ENCODE data around the gene SBK1. TPM values are rescaled to one million over a fixed set of nuclear protein-coding genes. Genes with fewer than 3 reads are reported as not detected.

SBK1 gene
- total RNA-seq, 4 donors from 2014 or later, result 0.26 to 1.2 (median 0.64) TPM; not detected in 1

DNA sequence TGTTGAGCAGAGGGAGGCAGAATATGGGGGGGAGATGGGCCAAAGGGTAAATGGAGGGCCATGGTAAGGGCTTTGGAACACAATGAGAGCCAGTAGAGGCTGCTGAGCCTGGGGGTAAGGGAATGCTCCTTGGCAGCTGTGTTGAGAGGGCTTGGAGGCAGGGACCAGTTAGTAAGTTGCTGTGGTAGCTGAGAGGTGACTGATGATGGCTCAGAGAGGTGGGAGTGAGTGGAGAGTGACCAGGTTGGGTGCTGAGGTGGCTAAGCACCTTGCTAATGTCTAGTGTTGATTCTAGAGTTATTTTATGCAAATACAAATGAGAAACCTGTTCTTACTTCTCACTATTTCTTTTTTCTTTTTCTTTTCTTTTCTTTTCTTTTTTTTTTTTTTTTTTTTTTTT, 10.8 kb downstream of the SBK1 start:
- H3K4me1 ChIP-seq, result no peaks in the 10 kb centered on the region
- intact Hi-C loops (cut with DNase I; ENCODE audit: low total_unique reads), result no loop called here
- H3K9me3 ChIP-seq, result no peaks in the 10 kb centered on the region
- no peak overlapping the region for H3K4me3 ChIP-seq
- TF ChIP-seq POLR2A (IDR thresholded peaks at IDR 0.05), result no peak
- TF ChIP-seq, protein P1, sequence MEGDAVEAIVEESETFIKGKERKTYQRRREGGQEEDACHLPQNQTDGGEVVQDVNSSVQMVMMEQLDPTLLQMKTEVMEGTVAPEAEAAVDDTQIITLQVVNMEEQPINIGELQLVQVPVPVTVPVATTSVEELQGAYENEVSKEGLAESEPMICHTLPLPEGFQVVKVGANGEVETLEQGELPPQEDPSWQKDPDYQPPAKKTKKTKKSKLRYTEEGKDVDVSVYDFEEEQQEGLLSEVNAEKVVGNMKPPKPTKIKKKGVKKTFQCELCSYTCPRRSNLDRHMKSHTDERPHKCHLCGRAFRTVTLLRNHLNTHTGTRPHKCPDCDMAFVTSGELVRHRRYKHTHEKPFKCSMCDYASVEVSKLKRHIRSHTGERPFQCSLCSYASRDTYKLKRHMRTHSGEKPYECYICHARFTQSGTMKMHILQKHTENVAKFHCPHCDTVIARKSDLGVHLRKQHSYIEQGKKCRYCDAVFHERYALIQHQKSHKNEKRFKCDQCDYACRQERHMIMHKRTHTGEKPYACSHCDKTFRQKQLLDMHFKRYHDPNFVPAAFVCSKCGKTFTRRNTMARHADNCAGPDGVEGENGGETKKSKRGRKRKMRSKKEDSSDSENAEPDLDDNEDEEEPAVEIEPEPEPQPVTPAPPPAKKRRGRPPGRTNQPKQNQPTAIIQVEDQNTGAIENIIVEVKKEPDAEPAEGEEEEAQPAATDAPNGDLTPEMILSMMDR (IDR thresholded peaks at IDR 0.05), result no peak
- no peaks in the 10 kb centered on the region for H3K36me3 ChIP-seq
- no peak for DNase-seq
- no peak overlapping the region for H3K27ac ChIP-seq
- no peaks in the 10 kb centered on the region for H3K27me3 ChIP-seq

DNA sequence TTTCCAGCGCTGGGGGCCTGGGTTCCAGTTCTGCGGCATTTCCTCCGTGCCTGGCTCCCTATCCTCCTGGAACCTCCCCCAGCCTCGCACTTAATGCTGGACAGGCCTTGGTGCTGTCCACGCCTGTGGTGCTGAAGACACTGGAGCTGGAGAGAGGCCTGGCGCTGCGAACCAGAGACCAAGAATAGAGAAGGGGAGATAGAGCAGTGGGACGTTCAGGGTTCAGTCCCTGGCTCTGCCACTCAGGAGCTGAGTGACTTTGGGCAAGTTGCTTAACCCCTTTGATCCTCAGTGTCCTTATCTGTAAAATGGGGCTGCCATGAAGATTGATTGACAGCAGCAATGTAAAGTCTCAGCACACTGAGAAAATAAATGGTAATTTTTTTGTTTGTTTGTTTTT, 11.9 kb downstream of the SBK1 start:
- no peak overlapping the region for H3K4me3 ChIP-seq
- no peaks in the 10 kb centered on the region for H3K36me3 ChIP-seq
- H3K9me3 ChIP-seq, result no peaks in the 10 kb centered on the region
- no peak for DNase-seq
- no peaks in the 10 kb centered on the region for H3K4me1 ChIP-seq
- TF ChIP-seq, protein P1 (IDR thresholded peaks at IDR 0.05), result no peak
- TF ChIP-seq POLR2A (IDR thresholded peaks at IDR 0.05), result no peak
- H3K27me3 ChIP-seq, result no peaks in the 10 kb centered on the region
- intact Hi-C loops (cut with DNase I; ENCODE audit: low total_unique reads), result no loop called here
- no peak overlapping the region for H3K27ac ChIP-seq

DNA sequence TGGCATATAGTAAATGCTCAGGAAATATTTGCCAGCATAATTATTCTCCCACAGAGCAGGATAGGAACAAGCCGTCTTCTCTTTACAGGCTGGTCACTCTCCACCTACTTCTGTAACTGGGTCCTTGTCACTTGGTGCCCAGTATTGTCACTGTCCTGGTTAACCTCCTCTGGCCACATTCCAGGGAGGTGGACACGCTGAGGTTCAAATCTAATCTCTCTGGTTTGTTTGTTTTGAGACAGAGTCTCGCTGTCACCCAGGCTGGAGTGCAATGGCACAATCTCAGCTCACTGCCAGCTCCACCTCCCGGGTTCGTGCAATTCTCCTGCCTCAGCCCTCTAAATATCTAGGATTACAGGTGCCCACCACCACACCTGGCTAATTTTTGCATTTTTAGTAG, 15.6 kb downstream of the SBK1 start:
- H3K4me1 ChIP-seq, result no peaks in the 10 kb centered on the region
- no peaks in the 10 kb centered on the region for H3K9me3 ChIP-seq
- no peak for DNase-seq
- no peaks in the 10 kb centered on the region for H3K36me3 ChIP-seq
- no peak for TF ChIP-seq POLR2A (IDR thresholded peaks at IDR 0.05)
- TF ChIP-seq, protein P1 (IDR thresholded peaks at IDR 0.05), result no peak
- H3K27ac ChIP-seq, result no peak overlapping the region
- intact Hi-C loops (cut with DNase I; ENCODE audit: low total_unique reads), result no loop called here
- H3K27me3 ChIP-seq, result no peaks in the 10 kb centered on the region
- H3K4me3 ChIP-seq, result no peak overlapping the region

DNA sequence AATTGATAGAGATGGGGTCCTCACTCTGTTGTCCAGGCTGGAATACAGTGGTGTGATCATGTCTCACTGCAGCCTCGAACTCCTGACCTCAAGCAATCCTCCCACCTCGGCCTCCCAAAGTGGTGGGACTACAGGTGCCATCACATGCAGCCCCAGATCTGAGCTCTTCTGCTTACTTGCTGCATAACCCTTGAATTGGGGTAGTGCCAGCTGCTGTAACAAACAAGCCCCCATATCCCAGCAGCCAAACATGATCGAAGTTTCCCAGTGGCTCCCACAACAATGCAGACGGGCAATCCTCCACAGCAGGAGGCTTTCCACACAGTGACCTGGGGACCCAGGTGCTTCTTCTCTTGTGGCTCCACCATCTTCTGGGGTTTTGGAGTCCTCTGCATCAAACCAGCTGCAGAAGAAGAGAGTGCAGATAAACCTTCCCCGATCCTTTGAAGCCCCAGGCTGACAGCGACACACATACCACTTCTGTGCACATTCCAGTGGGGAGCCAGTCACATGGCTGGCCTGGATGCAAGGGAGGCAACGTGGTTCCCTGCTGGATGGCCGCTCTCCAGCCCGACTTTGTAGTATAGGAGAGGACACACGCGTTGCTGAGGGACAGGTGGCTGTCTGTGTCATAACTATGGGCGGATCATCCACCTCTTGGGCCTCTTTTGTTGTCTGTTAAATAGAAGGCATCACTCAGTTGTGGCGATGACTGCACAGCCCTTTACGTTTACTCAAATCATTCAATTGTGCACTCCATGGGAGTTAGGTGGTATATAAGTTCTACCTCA, 16.7 kb downstream of the SBK1 start:
- Histone ChIP-seq H3K27ac (no peak overlapping the region), H3K27me3 (no peaks in the 10 kb centered on the region), H3K4me3 (no peak overlapping the region), H3K36me3 (no peaks in the 10 kb centered on the region), H3K9me3 (no peaks in the 10 kb centered on the region), H3K4me1 (no peaks in the 10 kb centered on the region)
- TF ChIP-seq, protein P1 (IDR thresholded peaks at IDR 0.05), result no peak
- no peak for TF ChIP-seq POLR2A (IDR thresholded peaks at IDR 0.05)
- DNase-seq, result no peak
- intact Hi-C loops (cut with DNase I; ENCODE audit: low total_unique reads), result no loop called here

DNA sequence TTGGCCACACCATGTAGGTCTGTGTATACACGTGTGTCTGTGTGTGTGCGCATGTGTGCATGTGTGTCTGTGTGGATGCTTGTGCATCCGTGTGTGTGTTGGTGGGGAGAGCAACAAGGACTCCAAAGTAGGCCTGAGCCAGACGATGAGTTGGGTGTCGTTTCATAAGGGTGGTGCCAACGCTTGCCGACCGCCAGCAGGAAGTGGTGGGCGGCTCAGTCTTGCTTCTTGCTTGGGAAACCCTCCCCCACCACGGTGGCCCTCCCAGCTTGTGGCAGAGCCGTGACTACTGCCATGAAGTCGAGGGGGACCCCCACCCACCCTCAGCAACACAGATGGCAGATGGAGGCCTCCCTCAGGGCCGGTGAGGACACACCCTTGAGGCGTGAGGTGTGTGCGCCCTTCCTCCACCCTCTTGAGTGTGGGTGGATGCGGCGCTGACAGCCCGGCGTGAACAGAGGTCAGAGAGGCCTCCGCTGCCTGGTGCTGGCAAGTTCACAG, 17.5 kb downstream of the SBK1 start:
- H3K36me3 ChIP-seq, result no peaks in the 10 kb centered on the region
- no peaks in the 10 kb centered on the region for H3K9me3 ChIP-seq
- H3K4me3 ChIP-seq, result no peak overlapping the region
- H3K27me3 ChIP-seq, result no peaks in the 10 kb centered on the region
- DNase-seq, result no peak
- intact Hi-C loops (cut with DNase I; ENCODE audit: low total_unique reads), result no loop called here
- no peak overlapping the region for H3K27ac ChIP-seq
- H3K4me1 ChIP-seq, result no peaks in the 10 kb centered on the region
- TF ChIP-seq POLR2A (IDR thresholded peaks at IDR 0.05), result no peak
- TF ChIP-seq, protein P1 (IDR thresholded peaks at IDR 0.05), result no peak
